Tibial nerve (tissue), 4 donors: ENCODE results near the gene TMEM120A. TPM values are rescaled to one million over a fixed set of nuclear protein-coding genes. Genes with fewer than 3 reads are reported as not detected.

ENCODE experiments used
- DNase-seq, 2 donors: peaks; one replicate each; pipeline ENCODE4 v3.0.0-alpha.2; 2019; ENCODE audit warnings: low spot score in 2 of 2
- H3K27ac ChIP-seq, 4 donors: fragments of 200-600 bp; sonication (generic) in 3 of 4; one replicate each; pipeline ENCODE4 v1.5.1; 2017 to 2019; ENCODE audit warnings: mild to moderate bottlenecking in 1 of 4
- H3K27me3 ChIP-seq, 2 donors: fragments of 200-600 bp; sonication (generic) in 1 of 2; one replicate each; pipeline versions ENCODE4 v1.5.1 to v1.6.0; 2017 to 2019
- H3K36me3 ChIP-seq, 3 donors: fragments of 200-600 bp; sonication (generic); one replicate each; pipeline ENCODE4 v1.5.1; 2018 to 2019
- H3K4me1 ChIP-seq, 4 donors: fragments of 200-600 bp; sonication (generic) in 3 of 4; one replicate each; pipeline ENCODE4 v1.5.1; 2017 to 2019
- H3K4me3 ChIP-seq, 4 donors: fragments of 200-600 bp; sonication (generic) in 3 of 4; one replicate each; pipeline ENCODE4 v1.5.1; 2017 to 2019; ENCODE audit warnings: mild to moderate bottlenecking in 1 of 4, moderate library complexity in 1 of 4
- H3K9me3 ChIP-seq, 4 donors: fragments of 200-600 bp; sonication (generic) in 3 of 4; one replicate each; pipeline ENCODE4 v1.5.1; 2017 to 2019
- EP300 ChIP-seq, 2 donors: sonication (generic); formaldehyde crosslinking; IDR thresholded peaks; one replicate each; pipeline ENCODE4 v1.6.1; 2017; ENCODE audit warnings: antibody characterized with exemption in 2 of 2, mild to moderate bottlenecking in 1 of 2
- POLR2A ChIP-seq, 2 donors: fragments of 450-650 bp; IDR thresholded peaks; one replicate each; pipeline ENCODE4 v1.6.1; 2017; ENCODE audit warnings: antibody characterized with exemption in 2 of 2, mild to moderate bottlenecking in 2 of 2, moderate library complexity in 2 of 2
- WGBS, 2 donors: methylation state at CpG; one replicate each; pipeline ENCODE4 v1.1.5; 2018; 5-methylcytosine and 5-hydroxymethylcytosine counted together
- total RNA-seq, 4 donors: library from RNA; depleted of rRNA; stranded (reverse); fragments of >200 nt; gene quantifications; one replicate each; pipeline ENCODE4 v1.1.0, GENCODE V29; 2016
- TF ChIP-seq, protein P1 (sequence below), 5 experiments: fragments of 200-600 bp in 3 of 5; fragments of 450-650 bp in 2 of 5; sonication (generic) in 3 of 5; IDR thresholded peaks; one replicate each; pipeline ENCODE4 v1.5.1; 2016 to 2019; ENCODE audit warnings: antibody characterized with exemption in 5 of 5, mild to moderate bottlenecking in 3 of 5, moderate library complexity in 2 of 5

Gene TMEM120A
- total RNA-seq, 4 donors from 2014 or later, result 38.7 to 108 (median 53.2) TPM

DNA sequence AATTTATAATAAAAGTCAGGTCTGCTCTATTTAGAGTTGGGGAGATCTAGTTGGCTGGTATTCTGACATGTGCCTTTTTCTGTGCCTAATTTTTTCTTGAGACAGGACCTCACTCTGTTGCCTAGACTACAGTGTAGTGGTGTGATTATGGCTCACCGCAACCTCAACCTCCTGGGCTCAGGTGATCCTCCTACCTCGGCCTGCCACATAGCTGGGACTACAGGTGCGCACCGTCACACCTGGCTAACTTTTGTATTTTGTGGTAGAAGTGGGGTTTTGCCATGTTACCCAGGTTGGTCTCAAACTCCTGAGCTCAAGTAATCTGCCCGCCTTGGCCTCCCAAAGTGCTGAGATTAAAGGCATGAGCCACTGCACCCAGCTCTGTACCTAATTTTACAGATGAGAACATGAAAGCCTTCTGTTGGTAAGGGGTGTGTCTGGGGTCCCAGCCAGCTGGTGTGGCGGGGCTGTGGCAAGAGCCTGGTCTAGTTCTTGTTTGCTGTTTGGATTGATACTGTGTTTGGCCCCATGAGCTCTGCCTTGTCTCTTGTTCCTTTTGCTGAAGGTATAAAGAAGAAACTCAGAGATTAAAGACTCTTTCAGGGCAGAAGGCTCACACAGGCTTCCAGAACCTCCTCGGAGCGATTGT, 48.1 kb downstream of the TMEM120A start:
- Histone ChIP-seq H3K4me3 (no peak overlapping the region), H3K36me3 (peaks cover 0 to 15% (median 0%) of the 10 kb centered on the region in 3 donors), H3K9me3 (no peaks in the 10 kb centered on the region), H3K4me1 (peaks cover 0 to 14% (median under 1%) of the 10 kb centered on the region in 4 donors), H3K27me3 (no peaks in the 10 kb centered on the region), H3K27ac (no peak overlapping the region)
- WGBS, 2 donors, result 86% methylated on average over 8 of the region's 8 CpGs
- no peak for DNase-seq
- no peak for TF ChIP-seq POLR2A (IDR thresholded peaks at IDR 0.05)
- TF ChIP-seq, protein P1, sequence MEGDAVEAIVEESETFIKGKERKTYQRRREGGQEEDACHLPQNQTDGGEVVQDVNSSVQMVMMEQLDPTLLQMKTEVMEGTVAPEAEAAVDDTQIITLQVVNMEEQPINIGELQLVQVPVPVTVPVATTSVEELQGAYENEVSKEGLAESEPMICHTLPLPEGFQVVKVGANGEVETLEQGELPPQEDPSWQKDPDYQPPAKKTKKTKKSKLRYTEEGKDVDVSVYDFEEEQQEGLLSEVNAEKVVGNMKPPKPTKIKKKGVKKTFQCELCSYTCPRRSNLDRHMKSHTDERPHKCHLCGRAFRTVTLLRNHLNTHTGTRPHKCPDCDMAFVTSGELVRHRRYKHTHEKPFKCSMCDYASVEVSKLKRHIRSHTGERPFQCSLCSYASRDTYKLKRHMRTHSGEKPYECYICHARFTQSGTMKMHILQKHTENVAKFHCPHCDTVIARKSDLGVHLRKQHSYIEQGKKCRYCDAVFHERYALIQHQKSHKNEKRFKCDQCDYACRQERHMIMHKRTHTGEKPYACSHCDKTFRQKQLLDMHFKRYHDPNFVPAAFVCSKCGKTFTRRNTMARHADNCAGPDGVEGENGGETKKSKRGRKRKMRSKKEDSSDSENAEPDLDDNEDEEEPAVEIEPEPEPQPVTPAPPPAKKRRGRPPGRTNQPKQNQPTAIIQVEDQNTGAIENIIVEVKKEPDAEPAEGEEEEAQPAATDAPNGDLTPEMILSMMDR (IDR thresholded peaks at IDR 0.05), result no peak

DNA sequence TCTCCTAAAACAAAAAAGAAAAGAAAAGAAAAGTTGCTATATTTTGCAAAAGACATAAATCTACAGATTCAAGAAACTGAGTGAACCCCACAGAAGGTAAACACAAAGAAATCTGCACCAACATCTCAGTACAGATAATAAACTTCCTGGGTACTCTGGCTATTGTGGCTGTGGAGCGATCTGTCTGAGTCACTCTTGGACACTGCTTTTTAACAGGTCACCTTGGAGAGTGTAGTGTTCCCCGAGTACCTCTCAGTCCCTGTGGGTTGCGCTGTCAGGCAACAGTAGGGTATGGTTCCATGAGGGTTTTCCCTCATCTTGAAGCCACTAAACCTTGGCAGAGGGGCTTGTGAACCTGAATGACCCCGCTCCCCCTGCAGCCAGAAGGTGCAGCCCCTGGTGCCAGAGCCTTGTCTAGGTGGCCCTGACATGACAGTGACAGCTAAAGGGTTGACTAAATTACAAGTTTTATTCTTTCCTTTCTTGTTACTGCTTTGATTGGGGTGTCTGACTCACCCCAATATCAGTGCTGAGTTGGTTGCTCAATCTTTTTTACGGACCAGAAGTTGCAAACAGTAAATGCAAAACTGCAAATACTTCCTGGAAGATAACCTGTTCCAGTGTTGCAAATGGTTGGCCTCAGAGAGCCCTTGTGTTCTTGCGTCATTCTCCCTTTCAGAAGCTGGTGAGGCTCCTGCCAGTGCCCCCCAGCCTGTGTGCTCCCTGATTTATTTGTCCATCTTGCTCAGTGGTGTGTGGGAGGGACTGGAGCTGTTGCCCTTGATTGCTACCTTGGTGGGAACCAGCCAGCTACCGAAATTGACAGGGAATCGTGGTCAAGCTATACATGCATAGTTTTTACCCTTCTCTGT, 48.9 kb downstream of the TMEM120A start:
- no peak for DNase-seq
- peaks cover 0 to 21% (median 0%) of the 10 kb centered on the region in 3 donors for H3K36me3 ChIP-seq
- no peaks in the 10 kb centered on the region for H3K9me3 ChIP-seq
- no peaks in the 10 kb centered on the region for H3K27me3 ChIP-seq
- WGBS, 2 donors, result 90% methylated on average over 8 of the region's 8 CpGs
- H3K4me1 ChIP-seq, result peaks cover 0 to 11% (median 0%) of the 10 kb centered on the region in 4 donors
- no peak overlapping the region for H3K27ac ChIP-seq
- no peak overlapping the region for H3K4me3 ChIP-seq
- no peak for TF ChIP-seq EP300 (IDR thresholded peaks at IDR 0.05)
- TF ChIP-seq, protein P1 (IDR thresholded peaks at IDR 0.05), result no peak
- no peak for TF ChIP-seq POLR2A (IDR thresholded peaks at IDR 0.05)

DNA sequence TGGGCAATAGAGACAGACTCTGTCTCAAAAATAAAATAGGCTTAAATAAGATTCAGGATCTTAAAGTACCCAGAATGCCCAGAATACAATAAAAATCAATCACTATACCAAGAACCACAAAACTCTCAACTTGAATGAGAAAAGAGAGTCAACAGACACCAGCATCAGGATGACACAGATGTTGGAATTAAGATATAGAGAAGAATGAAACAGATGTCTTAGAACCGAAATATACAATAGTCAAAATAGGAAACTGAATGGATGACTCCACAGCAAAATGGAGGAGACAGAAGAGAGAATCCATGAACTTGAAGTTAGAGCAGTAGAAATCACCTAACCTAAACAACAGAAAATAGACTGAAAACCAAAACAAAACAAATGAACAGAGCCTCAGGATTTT, 49.9 kb downstream of the TMEM120A start:
- Histone ChIP-seq H3K36me3 (peaks cover 0 to 21% (median 0%) of the 10 kb centered on the region in 3 donors), H3K9me3 (no peaks in the 10 kb centered on the region), H3K27ac (no peak overlapping the region), H3K27me3 (no peaks in the 10 kb centered on the region), H3K4me1 (peaks cover 0 to 11% (median 0%) of the 10 kb centered on the region in 4 donors), H3K4me3 (no peak overlapping the region)
- WGBS, 2 donors, result 88 to 97% methylated on average over 1 of the region's 1 CpG
- no peak for TF ChIP-seq EP300 (IDR thresholded peaks at IDR 0.05)
- no peak for TF ChIP-seq POLR2A (IDR thresholded peaks at IDR 0.05)
- TF ChIP-seq, protein P1 (IDR thresholded peaks at IDR 0.05), result no peak
- no peak for DNase-seq

DNA sequence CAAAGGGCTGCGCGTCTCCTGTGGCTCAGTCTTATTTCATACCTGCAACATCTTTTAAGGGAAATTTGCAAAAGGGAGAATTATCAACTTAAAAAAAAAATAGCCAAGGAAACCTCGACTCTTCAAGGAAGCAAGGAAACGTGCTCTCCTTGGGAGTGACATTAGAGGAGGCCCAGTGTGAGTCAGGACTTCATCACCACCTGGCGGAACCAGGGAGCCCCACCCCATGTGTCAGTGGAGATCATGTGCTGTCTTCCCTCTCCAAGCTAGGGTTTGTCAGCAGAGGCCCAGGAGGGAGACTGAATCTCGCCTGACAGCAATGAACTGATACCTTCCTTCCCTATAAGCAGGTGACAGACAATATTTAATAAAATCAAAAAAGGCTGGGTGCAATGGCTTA, 50.5 kb downstream of the TMEM120A start:
- no peak for TF ChIP-seq EP300 (IDR thresholded peaks at IDR 0.05)
- no peak for TF ChIP-seq POLR2A (IDR thresholded peaks at IDR 0.05)
- TF ChIP-seq, protein P1 (IDR thresholded peaks at IDR 0.05), result no peak
- peaks cover 0 to 21% (median 0%) of the 10 kb centered on the region in 3 donors for H3K36me3 ChIP-seq
- H3K27me3 ChIP-seq, result no peaks in the 10 kb centered on the region
- peaks cover 0 to 11% (median 0%) of the 10 kb centered on the region in 4 donors for H3K4me1 ChIP-seq
- H3K4me3 ChIP-seq, result no peak overlapping the region
- no peaks in the 10 kb centered on the region for H3K9me3 ChIP-seq
- no peak for DNase-seq
- WGBS, 2 donors, result 95 to 97% methylated on average over 6 of the region's 6 CpGs
- H3K27ac ChIP-seq, result no peak overlapping the region

DNA sequence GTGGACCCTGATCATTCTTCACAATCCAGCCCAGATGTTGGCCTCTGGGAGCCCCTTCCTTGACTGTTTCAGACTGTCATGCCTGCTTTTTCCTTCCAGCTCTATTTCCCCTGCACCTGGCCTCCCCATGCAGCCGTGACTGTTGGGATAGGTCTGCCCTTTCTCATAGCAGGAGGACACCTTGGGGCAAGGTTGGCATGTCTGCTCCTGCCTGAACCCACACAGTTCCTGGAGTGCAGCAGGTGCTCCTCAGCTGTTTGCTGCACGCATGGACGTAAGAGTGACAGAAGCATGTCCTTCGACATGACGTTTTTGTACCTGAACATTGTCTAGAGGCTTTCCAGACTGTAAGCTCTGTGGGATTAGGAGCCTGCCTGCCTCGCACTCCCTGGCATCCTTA, 55.5 kb downstream of the TMEM120A start:
- DNase-seq, result no peak
- Histone ChIP-seq H3K27ac (no peak overlapping the region), H3K9me3 (peaks cover 0 to 8% (median 0%) of the 10 kb centered on the region in 4 donors), H3K36me3 (peaks cover 0 to 17% (median 0%) of the 10 kb centered on the region in 3 donors), H3K27me3 (no peaks in the 10 kb centered on the region), H3K4me3 (no peak overlapping the region), H3K4me1 (peaks cover 0 to 20% (median 0%) of the 10 kb centered on the region in 4 donors)
- 85 to 94% methylated on average over 6 of the region's 6 CpGs for WGBS, 2 donors
- TF ChIP-seq POLR2A (IDR thresholded peaks at IDR 0.05) (no peak), EP300 (IDR thresholded peaks at IDR 0.05) (no peak)
- TF ChIP-seq, protein P1 (IDR thresholded peaks at IDR 0.05), result no peak
